H1 (cell line): ENCODE data around the gene FYTTD1. TPM values are rescaled to one million over a fixed set of nuclear protein-coding genes. Genes with fewer than 3 reads are reported as not detected.

ENCODE experiments used
- CBX8 ChIP-seq: fragments of 300-800, 300-1000 bp; sonication (generic); IDR thresholded peaks from 2 replicates; pipeline ENCODE4 v1.7.1; 2016; ENCODE audit warnings: low read depth, low read length, borderline replicate concordance
- KDM1A ChIP-seq: fragments of 200-600, 300-600 bp; sonication (generic); IDR thresholded peaks from 2 replicates; pipeline ENCODE4 v1.7.1; 2016; ENCODE audit warnings: mild to moderate bottlenecking, low read length, borderline replicate concordance
- MAFK ChIP-seq: IDR thresholded peaks from 2 replicates; pipeline ENCODE4 v1.6.1; 2012; ENCODE audit warnings: low read depth, mild to moderate bottlenecking, improper control_type of control experiment, low read length
- MAX ChIP-seq: IDR thresholded peaks from 2 replicates; pipeline ENCODE4 v1.6.1; 2012; ENCODE audit warnings: inconsistent platforms
- POLR2AphosphoS5 ChIP-seq: IDR thresholded peaks from 2 replicates; pipeline ENCODE4 v1.6.1; 2011; ENCODE audit warnings: low read depth, low read length
- RXRA ChIP-seq: IDR thresholded peaks from 2 replicates; pipeline ENCODE4 v1.6.1; 2011; ENCODE audit warnings: low read depth, mild to moderate bottlenecking, low read length, moderate library complexity; ENCODE audit not compliant: insufficient read depth
- SP4 ChIP-seq: IDR thresholded peaks from 2 replicates; pipeline ENCODE4 v1.6.1; 2012; ENCODE audit warnings: low read length, inconsistent platforms
- YY1 ChIP-seq: IDR thresholded peaks from 2 replicates; pipeline ENCODE4 v1.6.1; 2011; ENCODE audit warnings: low read depth, mild to moderate bottlenecking, low read length
- polyA plus RNA-seq, 7 experiments: library from polyadenylated mRNA; depleted of rRNA in 3 of 7; stranded (reverse) in 5 of 7; unstranded in 2 of 7; fragments of >200 nt in 5 of 7; fragments of 200-250 nt in 2 of 7; gene quantifications; 1 replicate in 5 of 7; 2 replicates in 1 of 7; 4 replicates in 1 of 7; pipeline versions ENCODE4 v1.2.1 to v1.2.3, GENCODE V29; 2011 to 2013; ENCODE audit warnings: missing spikeins in 2 of 7, mixed read lengths in 2 of 7
- total RNA-seq: library from RNA; stranded (reverse); fragmentation: NEBNext Ultra II Directional; extraction: Animal tissue kit (Norgen Biotek cat#: 25700); gene quantifications from 2 replicates; pipeline ENCODE4 v1.2.1, GENCODE V29; 2021

Gene FYTTD1
- total and polyA plus RNA-seq, 2 of the 8 experiments (the other 6 are each of a cell fraction or from before 2014, with no cell fraction given), result 3.1 to 24.4 TPM

GRCh38 chr3:197820550-197821335, 71.1 kb downstream of the FYTTD1 start (continued):
- TF ChIP-seq KDM1A, result no peak
- no peak for TF ChIP-seq MAFK
- no peak for TF ChIP-seq YY1
- TF ChIP-seq SP4, result no peak
- no peak for TF ChIP-seq CBX8
- no peak for TF ChIP-seq MAX
- TF ChIP-seq POLR2AphosphoS5, result no peak
- no peak for TF ChIP-seq RXRA
